Activated naive CD8-positive, alpha-beta T cell treated with anti-CD3 and anti-CD28 coated beads, Interleukin-2, amount 10 ng/mL, durations not matched to agents 7 days and 5 days (primary cell): ENCODE measurements around the gene LRTM2. TPM values are rescaled to one million over a fixed set of nuclear protein-coding genes. Genes with fewer than 3 reads are reported as not detected.
"Not testable (repeated sequence)": the region's sequence is repeated elsewhere in the genome, so short reads cannot be mapped to it uniquely, and the experiment has no call there.

Source experiments
- ATAC-seq: fragments of 150-1000 bp; cut with Tn5 transposase; one replicate; pipeline ENCODE4 v1.10.0; 2021; ENCODE audit warnings: low read depth, moderate library complexity
- POLR2A ChIA-PET: fragments of 350-600 bp; sonication (Branson Sonifier 250); formaldehyde crosslinking; loops from one replicate; lab custom pipeline; 2021; ENCODE audit warnings: antibody characterized with exemption; lab: Charles Lee
- DNase-seq: peaks from one replicate; pipeline ENCODE4 v3.0.0; 2021
- H3K27ac Mint-ChIP-seq: one replicate; pipeline ENCODE4 v1.8.0; 2022; ENCODE audit warnings: mild to moderate bottlenecking, mixed read lengths
- H3K27me3 Mint-ChIP-seq: one replicate; pipeline ENCODE4 v1.8.0; 2022; ENCODE audit warnings: mild to moderate bottlenecking, moderate library complexity, mixed read lengths
- H3K36me3 Mint-ChIP-seq: one replicate; pipeline ENCODE4 v1.8.0; 2021; ENCODE audit warnings: mild to moderate bottlenecking, mixed read lengths
- H3K4me1 Mint-ChIP-seq: one replicate; pipeline ENCODE4 v1.8.0; 2021; ENCODE audit warnings: mixed read lengths
- H3K4me3 Mint-ChIP-seq: one replicate; pipeline ENCODE4 v1.8.0; 2022; ENCODE audit warnings: mild to moderate bottlenecking, moderate library complexity, mixed read lengths
- H3K9me3 Mint-ChIP-seq: one replicate; pipeline ENCODE4 v1.8.0; 2021; ENCODE audit warnings: mixed read lengths
- total RNA-seq, 2 experiments: library from RNA; stranded (reverse); gene quantifications; one replicate each; pipeline ENCODE4 v1.2.3, GENCODE V29; 2021

Gene LRTM2
- total RNA-seq, 2 experiments from 2014 or later = not detected

DNA sequence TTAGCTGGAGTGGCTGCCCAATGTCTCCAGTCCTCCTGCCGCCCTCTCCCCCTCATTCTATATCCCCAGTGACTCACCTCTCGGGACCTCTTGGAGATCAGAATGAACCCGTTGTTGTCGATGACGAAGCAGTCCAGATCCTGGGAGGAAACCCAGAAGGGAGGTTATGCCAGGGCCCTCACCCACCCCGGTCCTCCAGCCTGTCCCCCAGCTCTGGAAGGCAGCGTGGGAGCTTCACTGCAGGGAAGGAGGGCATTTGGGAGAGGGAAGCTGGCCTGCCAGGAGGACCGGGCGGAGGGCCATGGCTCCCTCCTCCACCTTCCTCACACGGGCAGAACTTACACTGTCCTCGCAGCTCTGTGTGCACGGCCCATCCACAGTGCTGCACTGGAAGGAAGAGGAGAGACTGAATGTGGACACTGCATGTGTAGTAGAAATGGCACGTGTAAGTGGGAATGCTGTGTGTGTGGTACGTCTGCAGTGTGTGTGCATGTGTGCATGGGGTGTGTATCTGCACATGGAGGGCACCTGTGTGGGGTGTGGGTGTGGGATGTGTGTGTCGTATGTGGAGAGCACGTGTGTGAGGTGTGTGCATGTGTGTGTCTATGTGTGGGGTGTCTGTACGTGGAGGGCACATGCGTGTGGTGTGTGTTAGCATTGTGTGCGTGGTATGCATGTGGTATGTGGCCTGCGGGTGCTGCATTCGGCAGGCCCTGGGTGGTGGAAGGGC is 10.0 kb upstream of the LRTM2 start:
- no peak for DNase-seq
- Mint-ChIP-seq H3K27me3 (peaks cover 3% of the 10 kb centered on the region), H3K27ac (peak overlapping the region; percentile 7), H3K9me3 (no peaks in the 10 kb centered on the region), H3K36me3 (no peaks in the 10 kb centered on the region), H3K4me3 (no peak overlapping the region), H3K4me1 (no peaks in the 10 kb centered on the region)
- ATAC-seq = no peak
- POLR2A ChIA-PET = no interaction called here

DNA sequence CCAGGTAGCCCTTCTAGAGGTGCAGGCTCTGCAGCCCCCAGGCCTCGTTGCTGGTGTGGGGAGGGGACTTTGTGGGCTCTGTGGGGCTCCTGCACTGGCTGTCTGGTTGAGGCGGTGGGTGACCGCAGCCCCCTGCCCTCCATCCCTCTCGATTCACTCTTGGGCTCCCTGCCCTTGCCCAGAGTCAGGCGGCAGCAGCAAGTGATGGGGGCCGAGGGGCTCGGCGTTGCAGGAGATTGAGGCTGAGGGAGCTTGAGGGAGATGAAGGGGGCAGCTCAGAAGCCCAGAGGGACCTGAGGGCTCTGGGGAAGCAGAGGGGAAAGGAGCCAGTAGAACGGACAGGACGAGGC is 9.5 kb upstream of the LRTM2 start:
- POLR2A ChIA-PET = no interaction called here
- ATAC-seq (no peak), DNase-seq (no peak)
- Mint-ChIP-seq H3K27ac (peak overlapping the region; percentile 52), H3K27me3 (peaks cover 6% of the 10 kb centered on the region), H3K36me3 (no peaks in the 10 kb centered on the region), H3K9me3 (no peaks in the 10 kb centered on the region), H3K4me1 (no peaks in the 10 kb centered on the region), H3K4me3 (peak overlapping the region; percentile 59)

DNA sequence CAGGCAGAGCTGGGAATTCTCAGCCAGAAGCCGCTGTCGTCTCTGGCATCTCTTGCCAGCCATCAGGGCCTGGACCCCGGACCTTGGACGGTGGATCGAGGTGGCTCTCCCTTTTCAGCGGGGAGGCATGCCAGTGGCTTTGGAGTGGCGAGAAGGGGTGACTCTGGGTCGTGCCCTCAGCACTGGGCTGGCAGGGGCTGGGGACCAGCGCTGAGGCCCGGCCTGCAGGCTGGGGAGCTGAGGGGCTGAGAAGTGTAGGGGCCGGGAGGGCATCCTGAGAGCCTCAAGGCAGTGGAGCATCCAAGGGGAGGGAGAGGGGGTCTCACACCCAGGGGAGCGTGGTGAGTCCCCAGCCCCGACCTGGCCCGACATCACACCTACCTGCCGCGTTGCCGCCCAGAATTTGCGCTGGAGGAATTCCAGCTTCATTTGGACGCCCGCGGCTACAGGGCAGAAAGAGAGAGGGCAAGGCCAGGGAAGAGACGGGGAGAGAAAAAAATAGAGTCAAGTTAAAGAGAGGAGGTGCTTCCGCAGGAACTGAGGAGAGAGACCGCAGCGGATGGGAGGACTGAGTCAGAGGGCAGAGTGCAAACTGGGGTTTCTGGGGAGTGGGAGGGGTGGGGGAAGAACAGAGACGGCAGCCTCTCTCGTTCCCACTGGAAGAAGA is 9.0 kb upstream of the LRTM2 start:
- DNase-seq = no peak
- H3K4me1 Mint-ChIP-seq = no peaks in the 10 kb centered on the region
- H3K27me3 Mint-ChIP-seq = peaks cover 8% of the 10 kb centered on the region
- ATAC-seq = no peak
- peak overlapping the region; percentile 59 for H3K4me3 Mint-ChIP-seq
- peak overlapping the region; percentile 52 for H3K27ac Mint-ChIP-seq
- H3K36me3 Mint-ChIP-seq = no peaks in the 10 kb centered on the region
- POLR2A ChIA-PET = no interaction called here
- no peaks in the 10 kb centered on the region for H3K9me3 Mint-ChIP-seq

DNA sequence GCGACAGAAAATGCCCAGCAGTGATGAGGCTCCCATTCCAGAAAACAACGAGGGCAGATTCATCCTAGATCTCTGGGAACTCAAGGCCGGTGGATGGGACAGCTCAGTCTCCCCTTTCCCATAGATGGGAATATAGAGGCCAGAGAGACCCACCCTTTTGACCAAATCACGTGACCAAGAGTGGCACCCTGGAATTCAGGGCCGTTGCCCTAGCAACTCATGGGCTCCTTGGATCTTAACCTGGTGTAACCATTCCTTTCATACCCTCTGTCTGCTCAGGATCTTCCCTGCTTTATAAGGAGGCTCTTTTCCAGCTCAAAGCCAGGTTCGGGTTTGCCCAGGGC is 8.4 kb upstream of the LRTM2 start:
- ATAC-seq (no peak), DNase-seq (no peak)
- Mint-ChIP-seq H3K36me3 (no peaks in the 10 kb centered on the region), H3K27ac (no peak overlapping the region), H3K9me3 (no peaks in the 10 kb centered on the region), H3K4me3 (peak overlapping the region; percentile 59), H3K27me3 (peaks cover 11% of the 10 kb centered on the region), H3K4me1 (no peaks in the 10 kb centered on the region)
- POLR2A ChIA-PET = no interaction called here

DNA sequence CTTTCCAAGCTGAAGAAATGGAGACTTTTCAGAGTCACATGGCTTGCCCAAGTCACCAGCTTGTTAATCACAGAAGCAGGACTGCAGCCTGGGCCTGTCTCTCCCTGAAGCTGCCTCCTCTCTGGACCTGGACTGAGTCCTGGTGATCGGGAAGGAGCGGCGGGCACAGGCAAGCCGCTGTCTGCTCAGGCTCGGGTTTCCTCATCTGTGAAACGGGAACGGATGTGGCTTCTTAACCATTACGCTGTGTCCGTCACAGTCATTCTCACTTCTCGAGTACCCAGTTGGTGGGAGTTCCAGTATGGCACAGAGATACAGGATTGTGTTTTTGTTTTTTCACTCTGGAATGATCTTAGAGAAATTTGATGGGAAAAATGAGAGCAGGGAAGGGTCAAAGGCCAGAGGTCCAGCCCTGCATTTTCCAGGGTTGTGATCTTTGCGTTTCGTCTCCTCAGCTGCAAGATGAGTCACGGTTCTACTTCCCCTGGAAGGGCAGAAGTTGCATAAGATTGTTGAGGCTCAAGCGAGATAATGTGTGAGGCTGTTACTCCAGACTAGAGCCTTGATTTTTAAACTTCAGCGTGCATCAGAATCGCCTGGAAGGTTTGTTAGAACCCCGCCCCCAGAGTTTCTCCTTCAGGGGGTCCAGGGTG is 7.6 kb upstream of the LRTM2 start:
- Mint-ChIP-seq H3K4me3 (no peak overlapping the region), H3K36me3 (no peaks in the 10 kb centered on the region), H3K27me3 (peaks cover 11% of the 10 kb centered on the region), H3K4me1 (no peaks in the 10 kb centered on the region), H3K9me3 (no peaks in the 10 kb centered on the region), H3K27ac (no peak overlapping the region)
- ATAC-seq (no peak), DNase-seq (no peak)
- POLR2A ChIA-PET = no interaction called here

DNA sequence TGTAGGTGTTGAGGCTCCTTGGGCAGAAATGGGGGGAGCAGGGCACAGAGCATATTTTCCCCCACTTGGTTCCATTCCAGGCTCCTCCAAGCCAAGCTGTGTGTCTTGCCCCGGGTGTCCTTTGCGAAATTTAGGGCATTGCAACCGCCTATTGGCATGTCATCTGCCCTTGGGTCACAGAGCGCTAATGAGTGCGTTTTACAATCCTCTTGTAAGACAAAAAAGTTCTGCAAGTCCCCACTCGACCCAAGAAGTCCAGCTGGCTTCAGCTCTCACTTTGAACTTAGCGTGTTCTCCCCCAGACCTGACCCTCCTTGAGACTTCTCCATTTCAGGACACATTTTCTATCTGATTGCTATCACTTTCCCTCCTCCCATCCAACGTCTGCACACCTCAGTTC is 6.1 kb upstream of the LRTM2 start:
- H3K27ac Mint-ChIP-seq = no peak overlapping the region
- H3K4me3 Mint-ChIP-seq = no peak overlapping the region
- no peaks in the 10 kb centered on the region for H3K9me3 Mint-ChIP-seq
- POLR2A ChIA-PET = interaction anchor here (0.6 kb wide), 1 partner anchor 1051 kb away, joined by 6 read pairs; no protein-coding TSS in a partner anchor
- no peaks in the 10 kb centered on the region for H3K4me1 Mint-ChIP-seq
- DNase-seq (no peak), ATAC-seq (no peak)
- H3K36me3 Mint-ChIP-seq = no peaks in the 10 kb centered on the region
- peaks cover 15% of the 10 kb centered on the region for H3K27me3 Mint-ChIP-seq

DNA sequence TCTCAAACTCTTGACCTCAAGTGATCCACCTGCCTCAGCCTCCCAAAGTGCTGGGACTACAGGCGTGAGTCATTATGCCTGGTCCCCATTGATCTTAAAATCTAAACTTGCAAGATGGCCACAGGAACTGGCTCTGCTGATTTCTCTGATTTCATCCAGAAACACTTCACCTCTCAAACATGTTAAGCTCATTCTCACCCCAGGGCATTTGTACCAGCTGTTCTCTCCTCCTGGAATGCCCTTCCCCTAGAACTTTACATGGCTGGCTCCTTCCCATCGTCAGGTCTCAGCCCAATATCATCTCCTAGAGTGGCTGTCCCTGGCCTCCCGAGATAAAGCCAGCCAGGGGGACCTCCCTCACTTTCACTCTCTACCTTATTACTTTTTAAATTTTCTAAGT is 5.3 kb upstream of the LRTM2 start:
- ATAC-seq (no peak), DNase-seq (no peak)
- Mint-ChIP-seq H3K4me1 (peaks cover 1% of the 10 kb centered on the region), H3K27me3 (peaks cover 23% of the 10 kb centered on the region), H3K9me3 (no peaks in the 10 kb centered on the region), H3K4me3 (no peak overlapping the region), H3K27ac (no peak overlapping the region), H3K36me3 (no peaks in the 10 kb centered on the region)
- POLR2A ChIA-PET = no interaction called here

DNA sequence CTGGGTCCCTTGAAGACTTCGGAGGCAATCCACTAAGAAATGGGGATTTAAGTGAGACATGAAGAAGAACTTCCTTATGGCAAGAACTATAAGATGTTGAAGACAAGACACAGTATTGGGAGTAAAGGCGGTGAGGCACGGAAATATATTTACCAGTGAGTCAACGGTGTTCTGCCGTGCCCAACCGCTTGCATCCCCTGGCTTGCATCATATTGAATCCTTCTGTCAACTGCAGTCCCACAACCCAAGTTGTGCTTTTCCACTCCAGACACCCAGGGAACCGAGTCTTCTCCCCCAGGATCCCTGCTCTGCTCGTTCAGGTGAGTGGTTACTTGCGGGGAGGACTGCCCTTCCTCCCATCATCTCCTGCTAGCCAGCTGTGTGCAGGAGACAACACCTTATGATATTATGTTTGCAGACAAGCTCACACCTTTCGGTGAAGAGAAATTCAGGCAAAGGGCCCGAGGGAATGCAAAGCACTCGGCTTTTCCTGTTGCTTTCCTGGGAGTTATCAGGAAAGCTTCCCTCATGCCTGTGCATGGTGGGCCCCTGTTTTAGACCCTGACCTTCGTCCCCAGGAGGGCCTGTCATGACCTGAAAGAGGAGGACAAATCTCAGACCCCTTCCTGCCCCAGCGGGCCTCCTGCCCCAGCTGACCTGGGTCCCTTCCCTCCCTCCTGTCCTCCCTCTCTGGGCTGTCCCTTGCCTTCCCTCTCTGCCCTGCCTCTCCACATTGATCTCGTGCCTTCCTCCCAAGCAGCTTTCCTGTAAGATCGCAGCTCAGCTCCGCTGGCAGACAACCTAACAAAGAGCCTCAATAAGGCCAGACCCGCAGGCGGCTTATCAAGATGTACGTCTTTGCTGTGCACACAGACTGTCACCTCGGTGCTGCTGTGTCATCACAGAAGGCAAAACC is 4.3 kb upstream of the LRTM2 start:
- POLR2A ChIA-PET = no interaction called here
- no peak for DNase-seq
- Mint-ChIP-seq H3K4me1 (peaks cover 4% of the 10 kb centered on the region), H3K4me3 (no peak overlapping the region), H3K36me3 (no peaks in the 10 kb centered on the region), H3K27ac (no peak overlapping the region), H3K9me3 (no peaks in the 10 kb centered on the region), H3K27me3 (peaks cover 32% of the 10 kb centered on the region)
- ATAC-seq = no peak

DNA sequence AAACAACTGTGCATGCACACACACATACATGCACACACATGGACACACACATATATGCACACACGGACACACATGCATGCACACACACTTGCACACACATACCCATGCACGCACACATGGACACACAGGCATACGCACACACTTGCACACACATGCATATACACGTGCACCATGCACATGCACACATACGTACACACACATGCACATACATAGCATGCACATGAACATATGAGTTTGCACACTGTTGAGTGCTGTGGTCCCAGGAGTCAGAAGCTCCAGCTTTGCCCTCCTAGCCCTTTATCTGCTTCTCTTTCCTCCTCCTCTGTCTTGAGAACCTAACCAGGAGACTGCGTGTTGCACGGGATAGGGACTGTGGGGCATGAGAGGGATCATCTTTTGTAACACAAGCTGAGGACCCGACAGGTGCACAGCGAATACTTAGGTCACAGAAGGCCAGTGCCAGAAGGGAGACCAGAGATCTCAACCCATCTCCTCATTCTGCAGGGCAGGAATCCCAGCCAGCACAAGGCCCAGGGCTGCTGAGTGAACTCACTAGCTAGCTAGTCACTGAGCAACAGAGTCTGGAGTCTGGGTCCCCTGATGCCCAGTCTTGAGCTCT is 3.5 kb upstream of the LRTM2 start:
- no peak for DNase-seq
- Mint-ChIP-seq H3K27me3 (peaks cover 34% of the 10 kb centered on the region), H3K4me1 (peaks cover 4% of the 10 kb centered on the region), H3K4me3 (no peak overlapping the region), H3K9me3 (no peaks in the 10 kb centered on the region), H3K36me3 (no peaks in the 10 kb centered on the region), H3K27ac (no peak overlapping the region)
- ATAC-seq = no peak
- POLR2A ChIA-PET = no interaction called here

DNA sequence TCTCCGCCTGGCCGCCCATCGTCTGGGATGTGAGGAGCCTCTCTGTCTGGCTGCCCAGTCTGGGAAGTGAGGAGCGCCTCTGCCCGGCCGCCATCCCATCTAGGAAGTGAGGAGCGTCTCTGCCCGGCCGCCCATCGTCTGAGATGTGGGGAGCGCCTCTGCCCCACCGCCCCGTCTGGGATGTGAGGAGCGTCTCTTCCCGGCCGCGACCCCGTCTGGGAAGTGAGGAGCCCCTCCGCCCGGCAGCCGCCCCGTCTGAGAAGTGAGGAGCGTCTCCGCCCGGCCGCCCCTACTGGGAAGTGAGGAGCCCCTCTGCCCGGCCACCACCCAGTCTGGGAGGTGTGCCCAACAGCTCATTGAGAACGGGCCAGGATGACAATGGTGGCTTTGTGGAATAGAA is 2.4 kb upstream of the LRTM2 start:
- H3K27ac Mint-ChIP-seq, POLR2A ChIA-PET, ATAC-seq, H3K36me3 Mint-ChIP-seq, H3K4me3 Mint-ChIP-seq, H3K9me3 Mint-ChIP-seq, DNase-seq, H3K4me1 Mint-ChIP-seq: not testable (repeated sequence)
- H3K27me3 Mint-ChIP-seq = peaks cover 39% of the 10 kb centered on the region

DNA sequence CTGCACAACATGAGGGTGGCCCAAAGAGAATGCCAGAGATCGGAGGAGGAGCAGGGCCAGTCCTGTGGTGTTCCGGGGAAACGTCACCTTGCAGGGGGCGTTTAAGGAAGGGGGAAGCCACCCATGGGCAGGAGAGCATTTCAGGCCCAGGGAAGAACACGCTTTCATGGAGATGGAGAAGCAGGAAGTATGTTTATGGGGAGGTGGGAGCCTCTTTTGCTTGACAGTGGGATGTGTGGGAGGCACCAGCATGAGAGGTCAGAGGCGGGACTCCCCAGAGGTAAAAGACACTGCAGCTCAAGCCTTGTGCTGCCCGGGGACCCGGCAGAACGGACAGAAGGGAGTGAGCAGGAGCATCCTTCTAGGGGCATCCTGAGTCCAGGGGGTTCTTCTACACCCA is 1.3 kb upstream of the LRTM2 start:
- POLR2A ChIA-PET = no interaction called here
- ATAC-seq (no peak), DNase-seq (no peak)
- no peak overlapping the region for H3K4me3 Mint-ChIP-seq
- H3K4me1 Mint-ChIP-seq = peaks cover 4% of the 10 kb centered on the region
- H3K27me3 Mint-ChIP-seq = peaks cover 39% of the 10 kb centered on the region
- no peaks in the 10 kb centered on the region for H3K9me3 Mint-ChIP-seq
- no peaks in the 10 kb centered on the region for H3K36me3 Mint-ChIP-seq
- no peak overlapping the region for H3K27ac Mint-ChIP-seq

DNA sequence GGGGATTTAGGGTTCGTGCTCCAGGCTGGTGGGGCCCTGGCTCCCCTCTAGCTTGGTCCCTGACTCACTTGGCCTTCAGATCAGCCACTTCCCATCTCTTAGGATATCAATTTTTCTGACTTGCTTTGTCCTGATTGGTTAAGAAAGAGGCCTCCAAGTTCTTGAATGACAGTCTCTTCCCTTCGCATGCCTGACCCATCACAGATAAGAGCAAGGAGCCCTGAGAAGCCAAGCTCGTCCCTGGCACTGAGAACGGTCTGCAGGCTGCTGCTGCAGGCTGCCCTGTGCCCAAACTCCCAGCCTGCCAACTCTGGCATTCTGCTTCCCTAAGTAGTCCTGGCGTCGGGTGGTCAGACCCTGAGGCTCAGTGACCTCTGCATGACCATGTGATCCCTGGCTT is 794 bp upstream of the LRTM2 start:
- POLR2A ChIA-PET = no interaction called here
- H3K36me3 Mint-ChIP-seq = no peaks in the 10 kb centered on the region
- H3K27ac Mint-ChIP-seq = no peak overlapping the region
- H3K4me1 Mint-ChIP-seq = peaks cover 4% of the 10 kb centered on the region
- H3K27me3 Mint-ChIP-seq = peaks cover 38% of the 10 kb centered on the region
- DNase-seq = no peak
- ATAC-seq = no peak
- no peak overlapping the region for H3K4me3 Mint-ChIP-seq
- no peaks in the 10 kb centered on the region for H3K9me3 Mint-ChIP-seq

DNA sequence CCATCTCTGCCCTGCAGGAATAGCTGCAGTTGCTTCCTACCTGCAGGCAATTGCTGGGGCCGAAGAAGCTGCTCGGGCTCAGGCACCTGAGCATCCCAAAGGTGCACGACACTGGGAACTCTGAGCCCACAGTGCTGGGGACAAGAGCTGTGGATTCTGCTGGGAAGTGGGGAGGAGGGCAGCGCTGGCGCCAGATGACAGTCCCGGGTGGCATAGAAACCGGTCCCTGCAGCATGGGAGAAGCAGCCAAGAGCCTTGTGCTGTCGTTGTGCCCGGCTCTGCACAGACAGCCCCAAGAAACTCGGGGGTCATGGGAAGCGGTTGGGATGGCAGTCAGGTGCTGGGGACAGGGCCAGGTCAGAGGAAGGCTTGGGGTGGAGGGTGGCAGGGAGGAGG is 529 bp downstream of the LRTM2 start:
- peaks cover 4% of the 10 kb centered on the region for H3K4me1 Mint-ChIP-seq
- H3K27ac Mint-ChIP-seq = no peak overlapping the region
- no peak overlapping the region for H3K4me3 Mint-ChIP-seq
- H3K36me3 Mint-ChIP-seq = no peaks in the 10 kb centered on the region
- H3K27me3 Mint-ChIP-seq = peaks cover 33% of the 10 kb centered on the region
- no peaks in the 10 kb centered on the region for H3K9me3 Mint-ChIP-seq
- ATAC-seq = no peak
- no peak for DNase-seq
- POLR2A ChIA-PET = no interaction called here
